Hematopoietic multipotent progenitor cell treated with erythropoietin and hydrocortisone succinate and interleukin-3 and kit ligand, for 6 days (in vitro differentiated cells): Measurements from ENCODE around the gene ZDHHC11.
"Not testable (repeated sequence)": the region's sequence is repeated elsewhere in the genome, so short reads cannot be mapped to it uniquely, and the experiment has no call there.

Experiments
- DNase-seq: peaks from one replicate; pipeline ENCODE4 v3.0.0-alpha.2; 2015

The ZDHHC11 gene

DNA sequence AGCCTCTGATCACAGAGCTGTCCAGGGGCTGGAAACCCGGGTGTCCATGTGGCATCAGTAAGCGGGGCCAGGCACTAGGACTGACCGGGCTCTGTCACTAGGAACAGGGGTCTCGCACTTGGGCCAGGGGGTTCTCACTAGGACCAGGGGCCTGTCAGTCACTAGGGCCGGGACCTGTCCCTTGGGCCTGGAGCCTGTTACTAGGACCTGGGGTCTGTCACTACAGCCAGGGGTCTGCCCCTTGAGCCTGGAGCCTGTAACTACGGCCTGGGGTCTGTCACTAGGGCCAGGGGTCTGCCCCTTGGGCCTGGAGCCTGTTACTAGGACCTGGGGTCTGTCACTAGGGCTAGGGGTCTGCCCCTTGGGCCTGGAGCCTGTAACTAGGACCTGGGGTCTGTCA, 76.5 kb downstream of the ZDHHC11 start:
- not testable (repeated sequence) for DNase-seq

DNA sequence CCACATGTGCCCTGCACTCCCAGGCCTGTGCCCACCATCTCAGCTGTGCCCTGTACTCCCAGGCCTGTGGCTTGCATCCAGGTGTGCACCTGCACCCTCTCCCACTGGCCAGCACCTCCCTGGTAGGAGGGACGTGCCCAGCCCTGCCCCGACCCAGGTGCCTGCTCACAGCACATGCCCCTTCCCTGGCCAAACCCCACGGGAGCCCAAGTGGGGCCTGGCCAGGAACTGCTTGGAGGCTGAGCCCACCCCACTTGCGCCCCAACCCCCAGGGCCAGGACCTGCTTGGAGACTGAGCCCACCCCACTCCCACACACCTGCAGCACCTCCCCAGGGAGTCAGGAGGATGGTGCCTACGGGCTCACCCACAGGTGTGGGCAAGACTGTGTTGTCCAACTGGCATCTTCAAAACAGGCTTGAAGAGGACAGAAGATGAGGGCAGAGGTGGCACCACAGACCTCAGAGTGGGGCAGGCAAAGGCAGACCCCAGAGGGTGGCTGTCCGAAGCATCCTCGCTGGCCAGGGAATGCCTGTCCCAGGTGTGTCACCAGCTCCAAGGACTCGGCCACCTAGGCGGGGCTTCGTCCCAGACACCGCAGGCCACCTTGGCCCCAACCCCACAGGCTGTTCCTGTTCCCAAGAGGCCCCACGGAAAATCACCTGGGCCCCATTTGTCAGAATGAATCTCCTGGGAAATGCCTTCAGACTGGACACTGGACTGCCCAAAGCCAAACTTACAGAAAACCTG, 77.1 kb downstream of the ZDHHC11 start:
- DNase-seq = no peak

GRCh38 chr5:772931-773330, 77.9 kb downstream of the ZDHHC11 start:
- DNase-seq = not testable (repeated sequence)

DNA sequence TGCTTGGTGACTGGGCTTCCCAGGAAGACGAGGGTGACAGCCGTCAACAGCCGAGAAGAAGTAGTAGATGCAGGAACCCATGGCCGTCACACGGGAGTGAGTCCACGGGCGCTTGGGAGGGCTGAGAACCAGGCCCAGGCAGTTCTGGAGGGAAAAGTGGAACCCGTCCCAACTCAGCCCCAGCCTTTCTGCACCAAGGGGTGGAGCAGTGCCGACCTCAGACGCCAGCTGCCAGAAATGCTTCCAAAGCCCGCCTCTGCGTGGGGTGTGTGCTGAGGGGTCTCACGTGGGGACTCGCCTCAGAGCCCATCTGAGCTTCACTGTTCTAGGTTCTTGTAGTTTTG, 78.3 kb downstream of the ZDHHC11 start:
- DNase-seq = not testable (repeated sequence)

DNA sequence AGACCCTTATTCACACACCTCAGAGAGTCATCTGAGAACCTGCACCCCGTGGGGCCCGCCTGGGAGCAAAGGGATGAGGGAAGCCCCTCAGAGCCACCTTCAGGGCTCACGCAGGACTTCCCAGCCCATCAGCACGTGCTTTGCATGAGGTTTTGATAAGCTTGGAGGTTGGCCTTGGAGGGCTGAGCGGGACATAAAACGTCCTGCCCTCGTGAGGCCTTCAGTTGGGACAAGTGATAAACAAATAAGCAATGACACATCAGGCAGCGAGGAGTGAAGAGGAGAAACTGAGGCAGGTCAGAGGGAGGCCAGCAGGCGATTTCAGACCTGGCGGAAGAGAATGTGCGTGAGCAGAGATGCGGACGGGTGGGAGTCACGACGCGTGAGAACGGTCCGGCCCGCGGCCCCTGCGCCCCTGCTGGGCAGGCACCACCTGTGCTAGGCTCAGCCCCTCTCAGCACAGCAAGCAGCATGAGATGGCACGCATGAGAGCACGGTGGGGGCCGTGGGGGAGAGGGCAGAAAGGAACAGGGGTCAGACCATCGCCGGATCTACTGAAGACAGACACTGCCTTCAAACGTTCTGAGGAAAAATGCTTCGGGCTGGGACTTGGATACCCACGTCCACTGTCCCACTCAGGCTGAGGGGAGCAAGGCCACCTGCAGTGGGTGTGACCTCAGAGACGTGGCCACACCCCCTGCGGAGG, 78.8 kb downstream of the ZDHHC11 start:
- not testable (repeated sequence) for DNase-seq

DNA sequence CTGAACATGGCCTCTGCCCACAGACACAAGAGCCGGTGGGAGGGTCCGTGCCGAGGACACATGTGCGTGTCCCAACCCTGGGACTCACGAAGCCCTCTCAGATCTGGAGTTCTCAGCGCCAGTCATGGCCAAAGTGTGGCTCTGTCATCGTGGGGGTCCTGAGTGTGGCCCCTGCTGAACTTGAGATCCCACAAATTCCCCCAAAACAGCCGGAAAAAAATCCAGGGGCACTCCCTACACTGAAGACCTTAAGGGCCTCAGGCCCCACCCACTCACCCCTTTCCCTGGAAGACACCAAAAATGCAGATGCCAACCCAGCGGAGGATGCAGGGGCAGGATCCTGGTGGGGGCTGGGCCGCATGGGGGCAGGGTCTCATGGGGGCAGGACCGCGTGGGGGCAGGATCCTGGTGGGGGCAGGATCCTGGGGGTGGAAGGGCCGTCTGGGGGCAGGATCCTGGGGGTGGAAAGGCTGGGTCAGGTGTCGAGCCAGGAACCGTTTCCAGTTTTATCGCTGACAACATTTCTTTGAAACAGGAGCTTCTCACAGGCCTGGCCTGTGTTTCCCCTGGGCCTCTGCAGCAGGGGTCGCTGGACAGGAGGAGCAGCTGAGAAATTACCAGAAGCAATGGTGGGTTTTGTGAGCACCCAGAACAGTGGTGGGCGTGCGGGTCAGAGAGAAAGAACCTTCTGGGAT, 79.6 kb downstream of the ZDHHC11 start:
- not testable (repeated sequence) for DNase-seq

GRCh38 chr5:770585-770984, 80.2 kb downstream of the ZDHHC11 start:
- DNase-seq = not testable (repeated sequence)

GRCh38 chr5:769485-770145, 81.2 kb downstream of the ZDHHC11 start:
- DNase-seq = not testable (repeated sequence)

DNA sequence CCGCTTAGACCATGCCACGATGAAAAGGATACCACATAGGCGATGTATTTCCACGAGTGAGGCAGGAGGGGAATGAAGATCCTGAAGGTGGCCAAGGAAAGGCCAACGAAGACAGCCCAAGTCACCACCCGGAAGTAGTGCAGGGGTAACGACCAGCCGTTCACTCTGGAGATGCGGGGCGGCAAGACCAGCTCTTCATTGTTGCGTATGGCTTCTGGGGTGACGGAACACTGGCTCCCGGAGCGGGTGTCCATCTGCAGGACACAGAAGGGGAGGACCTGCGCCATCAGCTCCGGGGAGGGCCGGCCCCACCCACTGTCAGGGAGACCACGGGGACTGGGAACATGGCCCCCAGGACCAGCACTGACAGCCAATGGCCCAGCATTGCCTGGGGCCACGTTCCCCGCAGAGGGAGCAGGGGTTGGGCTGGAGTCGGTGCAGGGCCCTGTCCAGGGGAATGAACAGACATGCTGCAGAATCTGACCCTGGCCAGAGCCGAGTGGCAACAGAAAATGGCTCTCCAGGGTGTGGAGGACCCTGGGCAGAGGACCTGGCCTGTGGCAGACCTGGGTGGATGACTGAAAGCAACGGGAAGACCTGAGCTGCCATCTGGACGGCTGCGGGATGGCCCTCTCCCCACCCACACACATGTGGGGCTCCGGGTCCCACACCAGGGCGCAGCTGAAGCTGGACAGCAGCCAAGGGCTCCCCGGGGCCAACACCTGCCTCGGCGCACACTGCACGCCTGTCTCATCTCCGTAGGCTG, 83.9 kb downstream of the ZDHHC11 start:
- no peak for DNase-seq

- DNase-seq = no peak
Observed at GRCh38 chr5:765948-766631, 84.7 kb downstream of the ZDHHC11 start.

DNA sequence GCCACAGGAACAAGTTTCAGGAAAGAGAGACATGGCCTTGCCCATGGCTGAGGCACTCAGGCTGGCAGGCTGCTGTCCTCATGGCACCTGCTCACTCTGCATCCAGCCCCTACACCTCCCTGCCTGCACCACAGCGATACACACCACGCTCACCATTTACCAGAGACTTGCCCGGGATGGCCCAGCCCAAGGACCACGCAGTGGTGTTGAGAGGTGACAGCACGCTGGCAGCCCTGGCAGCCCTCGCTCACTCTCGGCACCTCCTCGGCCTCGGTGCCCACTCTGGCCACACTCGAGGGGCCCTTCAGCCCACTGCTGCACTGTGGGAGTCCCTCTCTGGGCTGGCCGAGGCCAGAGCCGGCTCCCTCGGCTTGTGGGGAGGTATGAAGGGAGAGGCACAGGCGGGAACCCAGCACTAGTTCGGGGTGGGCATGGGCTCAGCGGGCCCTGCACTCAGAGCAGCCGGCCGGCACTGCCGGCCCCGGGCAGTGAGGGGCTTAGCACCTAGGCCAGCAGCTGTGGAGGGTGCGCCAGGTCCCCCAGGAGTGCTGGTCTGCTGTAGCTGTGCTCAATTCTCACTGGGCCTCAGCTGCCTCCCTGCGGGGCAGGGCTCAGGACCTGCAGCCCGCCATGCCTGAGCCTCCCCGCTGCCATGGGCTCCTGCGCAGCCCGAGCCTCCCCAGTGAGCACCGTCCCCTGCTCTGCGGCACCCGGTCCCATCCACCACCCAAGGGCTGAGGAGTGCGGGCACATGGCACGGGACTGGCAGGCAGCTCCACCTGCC, 86.6 kb downstream of the ZDHHC11 start:
- DNase-seq = no peak

DNA sequence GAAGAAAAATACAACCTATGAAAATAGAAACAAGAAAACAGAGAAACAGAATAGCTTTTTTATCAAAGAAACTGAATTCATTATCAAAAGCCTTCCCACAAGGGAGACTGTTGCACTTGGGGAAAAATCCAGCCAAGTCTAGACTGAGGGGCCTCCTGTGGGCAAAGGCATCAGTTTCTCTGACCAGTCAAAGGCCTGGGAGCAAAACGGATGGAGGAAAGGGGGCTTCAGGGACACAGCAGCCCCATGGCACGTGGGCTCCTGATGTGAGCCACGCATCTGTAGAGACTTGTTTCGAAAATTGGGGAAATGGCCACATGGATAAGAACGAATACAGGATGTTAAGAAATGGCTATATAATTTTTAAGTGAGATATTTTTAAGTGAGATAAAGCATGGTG, 87.4 kb downstream of the ZDHHC11 start:
- no peak for DNase-seq

- not testable (repeated sequence) for DNase-seq
Observed at GRCh38 chr5:762996-763395, 87.8 kb downstream of the ZDHHC11 start.

- DNase-seq = no peak
Observed at GRCh38 chr5:761854-762710, 88.7 kb downstream of the ZDHHC11 start.

- DNase-seq = no peak
Observed at GRCh38 chr5:761059-761771, 89.6 kb downstream of the ZDHHC11 start.

DNA sequence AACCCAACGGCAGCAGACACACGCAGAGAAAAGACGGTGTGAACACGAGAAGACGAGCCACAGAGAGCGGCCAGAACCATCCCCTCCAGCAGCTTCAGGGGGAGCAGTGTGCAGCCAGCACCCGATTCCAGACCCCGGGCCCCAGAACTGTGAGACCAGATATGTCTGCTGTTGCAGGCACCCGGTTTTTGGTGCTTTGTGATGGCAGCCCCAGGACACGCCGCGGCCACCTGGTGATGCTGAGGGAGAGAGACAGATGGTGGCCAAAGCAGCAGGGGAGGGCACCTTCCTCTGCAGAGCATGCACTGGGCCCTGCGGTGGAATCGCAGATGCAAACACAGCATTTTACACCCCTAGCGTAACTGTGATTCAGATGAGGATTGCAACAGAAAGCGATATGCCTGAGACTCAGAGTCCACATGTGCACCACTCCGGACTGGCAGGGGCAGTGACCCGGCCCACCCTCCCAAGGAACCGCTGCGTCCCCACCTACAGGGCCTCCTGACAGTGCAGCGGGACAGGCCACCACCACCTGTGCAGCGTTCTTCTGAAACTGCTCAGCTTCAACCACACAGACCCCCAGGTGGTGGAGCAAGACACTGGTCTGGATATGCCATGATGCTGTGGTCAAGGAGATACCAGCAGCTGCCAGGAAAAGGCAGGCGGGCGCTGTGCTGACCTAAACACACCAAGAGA, 90.3 kb downstream of the ZDHHC11 start:
- DNase-seq = no peak

GRCh38 chr5:759781-760362, 90.9 kb downstream of the ZDHHC11 start:
- no peak for DNase-seq

GRCh38 chr5:759111-759751, 91.6 kb downstream of the ZDHHC11 start:
- DNase-seq = peak; percentile 11
